HFFc6 (cell line): Measurements from ENCODE around the gene IL1R2. TPM values are rescaled to one million over a fixed set of nuclear protein-coding genes. Genes with fewer than 3 reads are reported as not detected.

Experiments
- DNase-seq: peaks from one replicate; pipeline ENCODE4 v3.0.0-alpha.2; 2018
- H3K27ac Mint-ChIP-seq: 2 replicates; pipeline ENCODE4 v1.8.0; 2020; ENCODE audit warnings: mild to moderate bottlenecking, mixed read lengths
- H3K27me3 Mint-ChIP-seq: 2 replicates; pipeline ENCODE4 v1.8.0; 2021; ENCODE audit warnings: mild to moderate bottlenecking, moderate library complexity, mixed read lengths; ENCODE audit not compliant: insufficient read depth
- H3K36me3 Mint-ChIP-seq: 2 replicates; pipeline ENCODE4 v1.8.0; 2021; ENCODE audit warnings: low read depth, mixed read lengths
- H3K4me1 Mint-ChIP-seq: 2 replicates; pipeline ENCODE4 v1.8.0; 2020; ENCODE audit warnings: low read depth, mixed read lengths
- H3K4me3 Mint-ChIP-seq: 2 replicates; pipeline ENCODE4 v1.8.0; 2020; ENCODE audit warnings: mild to moderate bottlenecking, moderate library complexity, mixed read lengths
- H3K9me3 Mint-ChIP-seq: 2 replicates; pipeline ENCODE4 v1.8.0; 2020; ENCODE audit warnings: mild to moderate bottlenecking, mixed read lengths
- total RNA-seq, 6 experiments: library from RNA; stranded (reverse); fragmentation: NEBNext Ultra II Directional; extraction: Animal tissue kit (Norgen Biotek cat#: 25700); gene quantifications; 2 replicates in 1 of 6; 3 replicates in 5 of 6; pipeline ENCODE4 v1.2.3, GENCODE V29; 2021
- TF ChIP-seq, protein P1 (sequence below): fragments of 200-600 bp; sonication (generic); IDR thresholded peaks from 2 replicates; pipeline ENCODE4 v1.5.0; 2021; ENCODE audit warnings: antibody characterized with exemption, mild to moderate bottlenecking

IL1R2 gene
- total RNA-seq, 6 experiments from 2014 or later, result 0.25 to 0.36 TPM; not detected in 4

DNA sequence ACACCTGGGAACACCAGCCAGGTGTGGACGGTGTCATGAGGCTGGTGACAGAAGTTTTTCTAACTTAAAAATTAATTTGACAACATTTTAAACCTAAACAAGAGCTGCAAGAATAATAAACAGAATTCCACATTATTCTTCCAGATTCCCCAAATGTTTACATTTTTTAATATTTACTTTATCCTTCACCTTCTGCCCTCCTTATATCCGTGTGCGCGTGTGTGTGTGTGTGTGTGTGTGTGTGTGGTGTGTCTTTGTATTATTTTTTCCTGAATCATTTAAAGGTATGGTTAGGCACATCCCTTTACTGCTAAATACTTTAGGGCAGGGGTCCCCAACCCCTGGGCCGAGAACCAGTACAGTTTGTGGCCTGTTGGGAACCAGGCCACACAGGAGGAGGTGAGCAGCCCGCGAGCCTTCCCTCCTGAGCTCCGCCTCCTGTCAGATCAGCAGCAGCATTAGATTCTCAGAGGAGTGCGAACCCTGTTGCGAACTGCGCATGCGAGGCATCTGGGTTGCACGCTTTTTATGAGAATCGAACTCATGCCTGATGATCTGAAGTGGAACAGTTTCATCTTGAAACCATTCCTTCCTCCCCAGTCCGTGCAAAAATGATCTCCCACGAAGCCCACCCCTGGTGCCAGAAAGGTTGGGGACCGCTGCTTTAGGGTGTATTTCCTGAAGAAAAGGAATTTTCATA, 16.4 kb upstream of the IL1R2 start:
- Mint-ChIP-seq H3K36me3 (peaks cover 12% of the 10 kb centered on the region), H3K27ac (no peak overlapping the region), H3K27me3 (no peaks in the 10 kb centered on the region; the same call in none of the 2 replicates), H3K4me3 (no peak overlapping the region), H3K9me3 (peaks cover 14% of the 10 kb centered on the region), H3K4me1 (peaks cover 42% of the 10 kb centered on the region)
- TF ChIP-seq, protein P1, sequence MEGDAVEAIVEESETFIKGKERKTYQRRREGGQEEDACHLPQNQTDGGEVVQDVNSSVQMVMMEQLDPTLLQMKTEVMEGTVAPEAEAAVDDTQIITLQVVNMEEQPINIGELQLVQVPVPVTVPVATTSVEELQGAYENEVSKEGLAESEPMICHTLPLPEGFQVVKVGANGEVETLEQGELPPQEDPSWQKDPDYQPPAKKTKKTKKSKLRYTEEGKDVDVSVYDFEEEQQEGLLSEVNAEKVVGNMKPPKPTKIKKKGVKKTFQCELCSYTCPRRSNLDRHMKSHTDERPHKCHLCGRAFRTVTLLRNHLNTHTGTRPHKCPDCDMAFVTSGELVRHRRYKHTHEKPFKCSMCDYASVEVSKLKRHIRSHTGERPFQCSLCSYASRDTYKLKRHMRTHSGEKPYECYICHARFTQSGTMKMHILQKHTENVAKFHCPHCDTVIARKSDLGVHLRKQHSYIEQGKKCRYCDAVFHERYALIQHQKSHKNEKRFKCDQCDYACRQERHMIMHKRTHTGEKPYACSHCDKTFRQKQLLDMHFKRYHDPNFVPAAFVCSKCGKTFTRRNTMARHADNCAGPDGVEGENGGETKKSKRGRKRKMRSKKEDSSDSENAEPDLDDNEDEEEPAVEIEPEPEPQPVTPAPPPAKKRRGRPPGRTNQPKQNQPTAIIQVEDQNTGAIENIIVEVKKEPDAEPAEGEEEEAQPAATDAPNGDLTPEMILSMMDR, result no peak
- no peak for DNase-seq

DNA sequence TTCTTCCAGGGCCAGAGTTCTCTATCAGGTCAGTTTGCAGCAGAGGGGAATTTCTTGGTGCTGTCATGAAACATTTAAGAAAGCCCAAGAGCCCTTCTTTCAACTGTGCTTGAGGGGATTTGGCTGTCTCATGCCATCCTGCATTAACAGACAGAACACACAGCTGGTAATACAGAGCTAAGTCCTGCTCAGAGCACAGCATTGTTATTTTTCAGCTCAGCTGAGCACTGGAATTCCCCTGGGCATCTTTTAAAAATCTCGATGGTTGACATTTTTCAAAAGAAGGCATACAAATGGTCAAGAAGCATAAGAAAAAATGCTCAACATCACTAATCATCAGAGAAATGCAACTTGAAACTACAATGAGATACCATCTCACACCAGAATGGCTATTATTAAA, 14.9 kb upstream of the IL1R2 start:
- Mint-ChIP-seq H3K4me1 (peaks cover 36% of the 10 kb centered on the region), H3K27ac (no peak overlapping the region), H3K36me3 (peaks cover 2% of the 10 kb centered on the region), H3K27me3 (no peaks in the 10 kb centered on the region; the same call in none of the 2 replicates), H3K4me3 (no peak overlapping the region), H3K9me3 (peaks cover 6% of the 10 kb centered on the region)
- DNase-seq, result no peak
- TF ChIP-seq, protein P1, result no peak

DNA sequence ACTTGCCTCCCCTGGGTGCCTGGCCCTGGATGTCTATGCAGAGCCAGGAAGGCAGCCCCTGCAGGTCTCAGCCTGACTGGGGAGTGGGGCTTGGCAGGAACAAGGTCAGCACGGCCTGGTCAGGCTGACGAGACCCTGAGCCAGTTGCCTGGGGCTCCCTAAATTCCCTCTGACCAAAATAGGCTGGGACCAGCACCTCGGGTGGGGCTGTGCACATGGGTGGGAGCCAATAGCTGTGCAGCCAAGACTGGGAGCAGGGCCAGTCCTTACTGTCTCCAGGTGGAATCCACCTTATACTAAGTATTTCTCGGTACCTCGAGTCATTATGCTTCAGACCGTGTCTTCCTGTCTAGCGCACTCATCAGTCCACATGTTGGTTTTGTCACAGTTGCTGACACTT, 11.4 kb upstream of the IL1R2 start:
- no peak overlapping the region for H3K27ac Mint-ChIP-seq
- peaks cover 4% of the 10 kb centered on the region for H3K27me3 Mint-ChIP-seq
- H3K4me1 Mint-ChIP-seq, result peaks cover 13% of the 10 kb centered on the region; the same call in 1 of the 2 replicates
- TF ChIP-seq, protein P1, result no peak
- H3K9me3 Mint-ChIP-seq, result no peaks in the 10 kb centered on the region
- H3K36me3 Mint-ChIP-seq, result no peaks in the 10 kb centered on the region
- no peak for DNase-seq
- H3K4me3 Mint-ChIP-seq, result no peak overlapping the region

DNA sequence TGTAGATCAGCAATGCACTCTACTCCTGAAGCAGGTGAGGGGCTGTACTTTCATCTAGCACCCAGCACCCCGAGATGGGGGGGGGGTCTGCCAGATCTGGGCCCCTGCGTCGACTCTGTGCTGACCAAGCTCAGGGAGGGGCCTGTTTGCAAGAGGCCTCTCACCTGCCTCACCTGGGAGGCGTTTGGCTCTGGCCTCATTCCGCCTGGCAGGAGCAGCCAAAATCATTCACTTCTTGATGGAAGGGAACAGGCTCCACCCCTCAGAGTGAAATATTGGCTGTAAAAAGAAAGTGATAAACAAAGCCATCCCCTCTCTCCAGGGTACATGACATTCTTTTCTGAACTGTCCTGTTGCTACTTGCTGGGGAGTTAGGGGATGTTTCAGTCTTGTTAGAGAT, 10.7 kb upstream of the IL1R2 start:
- H3K9me3 Mint-ChIP-seq, result no peaks in the 10 kb centered on the region
- no peaks in the 10 kb centered on the region for H3K36me3 Mint-ChIP-seq
- DNase-seq, result no peak
- TF ChIP-seq, protein P1, result no peak
- H3K4me3 Mint-ChIP-seq, result no peak overlapping the region
- peaks cover 13% of the 10 kb centered on the region; the same call in 1 of the 2 replicates for H3K4me1 Mint-ChIP-seq
- H3K27me3 Mint-ChIP-seq, result peaks cover 6% of the 10 kb centered on the region
- H3K27ac Mint-ChIP-seq, result no peak overlapping the region

DNA sequence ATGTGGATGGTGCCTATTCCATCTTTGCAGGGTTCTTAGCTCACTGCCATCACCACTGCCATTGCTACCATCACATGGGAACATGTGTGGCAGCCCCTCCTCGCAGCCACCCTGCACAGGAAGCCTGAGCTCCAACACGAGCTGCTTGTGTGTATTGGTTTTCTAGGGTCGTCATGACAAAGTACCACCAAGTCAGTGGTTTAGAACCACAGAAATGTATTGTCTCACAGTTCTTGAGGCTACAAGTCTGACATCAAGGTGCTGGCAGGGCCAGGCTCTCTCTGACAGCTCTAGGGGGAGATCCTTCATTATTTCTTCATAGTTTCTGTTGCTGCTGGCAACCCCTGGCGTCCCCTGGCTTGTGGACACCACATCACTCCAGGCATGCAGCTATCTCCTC, 10.3 kb upstream of the IL1R2 start:
- peaks cover 6% of the 10 kb centered on the region for H3K27me3 Mint-ChIP-seq
- no peak overlapping the region for H3K27ac Mint-ChIP-seq
- peaks cover 13% of the 10 kb centered on the region; the same call in 1 of the 2 replicates for H3K4me1 Mint-ChIP-seq
- H3K4me3 Mint-ChIP-seq, result no peak overlapping the region
- H3K36me3 Mint-ChIP-seq, result no peaks in the 10 kb centered on the region
- TF ChIP-seq, protein P1, result no peak
- no peaks in the 10 kb centered on the region for H3K9me3 Mint-ChIP-seq
- DNase-seq, result no peak
